Measurements from ENCODE around the gene PTPRK.

PTPRK gene

DNA sequence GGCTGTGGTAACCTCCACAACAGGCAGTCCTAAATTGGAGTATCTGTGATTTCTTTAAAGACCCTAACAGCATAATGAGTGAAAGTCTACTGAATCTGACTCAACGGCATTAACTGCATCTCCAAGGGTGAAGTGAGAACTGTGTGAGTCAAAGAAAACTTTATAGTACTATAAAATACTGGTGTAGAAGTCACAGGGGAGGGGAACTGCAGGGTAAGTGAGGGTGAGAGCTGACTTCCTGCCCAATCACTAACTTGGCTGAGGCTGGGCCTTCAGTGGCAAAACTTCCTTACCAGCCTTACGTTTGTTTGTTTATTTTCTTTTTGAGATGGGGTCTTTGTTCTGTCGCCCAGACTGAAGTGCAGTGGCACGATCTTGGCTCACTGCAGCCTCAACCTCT lies 109.8 kb downstream of the PTPRK start:
- H3K36me3 ChIP-seq (ENCODE audit: control insufficient read depth, insufficient read depth, low read length), result no peaks in the 10 kb centered on the region
- no peak overlapping the region for H3K27ac ChIP-seq
- TF ChIP-seq, protein P1, sequence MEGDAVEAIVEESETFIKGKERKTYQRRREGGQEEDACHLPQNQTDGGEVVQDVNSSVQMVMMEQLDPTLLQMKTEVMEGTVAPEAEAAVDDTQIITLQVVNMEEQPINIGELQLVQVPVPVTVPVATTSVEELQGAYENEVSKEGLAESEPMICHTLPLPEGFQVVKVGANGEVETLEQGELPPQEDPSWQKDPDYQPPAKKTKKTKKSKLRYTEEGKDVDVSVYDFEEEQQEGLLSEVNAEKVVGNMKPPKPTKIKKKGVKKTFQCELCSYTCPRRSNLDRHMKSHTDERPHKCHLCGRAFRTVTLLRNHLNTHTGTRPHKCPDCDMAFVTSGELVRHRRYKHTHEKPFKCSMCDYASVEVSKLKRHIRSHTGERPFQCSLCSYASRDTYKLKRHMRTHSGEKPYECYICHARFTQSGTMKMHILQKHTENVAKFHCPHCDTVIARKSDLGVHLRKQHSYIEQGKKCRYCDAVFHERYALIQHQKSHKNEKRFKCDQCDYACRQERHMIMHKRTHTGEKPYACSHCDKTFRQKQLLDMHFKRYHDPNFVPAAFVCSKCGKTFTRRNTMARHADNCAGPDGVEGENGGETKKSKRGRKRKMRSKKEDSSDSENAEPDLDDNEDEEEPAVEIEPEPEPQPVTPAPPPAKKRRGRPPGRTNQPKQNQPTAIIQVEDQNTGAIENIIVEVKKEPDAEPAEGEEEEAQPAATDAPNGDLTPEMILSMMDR (IDR thresholded peaks at IDR 0.05), result no peak

DNA sequence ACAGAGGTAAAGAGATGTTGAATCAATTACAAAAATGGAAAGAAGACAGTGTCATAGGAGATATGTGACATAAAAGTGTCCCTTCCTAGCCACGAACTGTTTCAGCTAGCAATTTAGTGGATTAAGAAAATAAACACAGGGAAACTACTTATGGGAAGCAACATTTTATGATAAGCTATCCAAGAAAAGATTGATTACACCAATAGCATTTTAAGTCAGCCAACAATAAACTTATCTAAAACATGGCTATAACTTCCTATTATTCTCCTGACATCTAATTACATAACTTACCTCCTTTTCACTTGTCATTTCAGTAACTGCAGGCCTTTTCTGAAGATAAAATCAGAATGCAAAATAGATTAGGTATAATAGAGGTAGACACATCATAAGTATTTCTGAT lies 111.4 kb downstream of the PTPRK start:
- H3K4me2 ChIP-seq (ENCODE audit: low read length), result no peak overlapping the region
- no peaks in the 10 kb centered on the region for H3K9me3 ChIP-seq (ENCODE audit: control insufficient read depth, low read length)
- no peaks in the 10 kb centered on the region for H3K4me1 ChIP-seq
- no peak overlapping the region for H3K9ac ChIP-seq
- H2AFZ ChIP-seq, result no peak overlapping the region
- no peaks in the 10 kb centered on the region for H3K27me3 ChIP-seq (ENCODE audit: control insufficient read depth, insufficient read depth, low read length)
- H3K79me2 ChIP-seq, result no peaks in the 10 kb centered on the region
- no peak overlapping the region for H3K4me3 ChIP-seq (ENCODE audit: low read depth, low read length)
- no peak overlapping the region for H3K27ac ChIP-seq
- TF ChIP-seq, protein P1 (IDR thresholded peaks at IDR 0.05), result no peak
- H3K36me3 ChIP-seq (ENCODE audit: control insufficient read depth, insufficient read depth, low read length), result no peaks in the 10 kb centered on the region

More for the DNA sequence above, 109.8 kb downstream of the PTPRK start:
- Histone ChIP-seq H3K9me3 (ENCODE audit: control insufficient read depth, low read length) (no peaks in the 10 kb centered on the region), H3K9ac (no peak overlapping the region), H3K79me2 (no peaks in the 10 kb centered on the region), H3K4me3 (ENCODE audit: low read depth, low read length) (no peak overlapping the region), H3K4me2 (ENCODE audit: low read length) (no peak overlapping the region), H3K27me3 (ENCODE audit: control insufficient read depth, insufficient read depth, low read length) (no peaks in the 10 kb centered on the region), H3K4me1 (no peaks in the 10 kb centered on the region), H2AFZ (no peak overlapping the region)

DNA sequence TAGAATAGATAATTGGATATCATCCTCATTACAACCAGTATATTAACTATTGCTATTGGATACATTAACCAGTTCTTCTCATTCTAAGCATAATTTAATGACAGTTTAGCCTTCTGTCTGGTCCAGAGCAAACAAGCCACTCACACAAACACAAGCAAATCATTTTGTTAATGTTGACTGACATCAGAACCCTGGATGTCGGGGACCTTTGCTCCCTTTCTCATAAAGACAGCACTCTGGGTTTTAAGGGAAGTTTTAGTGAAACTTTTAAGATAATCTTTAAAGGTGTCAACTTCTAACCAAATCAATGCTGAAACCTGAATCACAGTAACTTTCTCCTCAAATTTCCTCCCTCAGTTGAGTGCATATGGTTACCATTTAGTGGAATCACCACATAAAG lies 113.9 kb downstream of the PTPRK start:
- Histone ChIP-seq H3K36me3 (ENCODE audit: control insufficient read depth, insufficient read depth, low read length) (no peaks in the 10 kb centered on the region), H2AFZ (no peak overlapping the region), H3K4me3 (ENCODE audit: low read depth, low read length) (no peak overlapping the region), H3K79me2 (no peaks in the 10 kb centered on the region), H3K27ac (no peak overlapping the region), H3K4me1 (no peaks in the 10 kb centered on the region), H3K9me3 (ENCODE audit: control insufficient read depth, low read length) (no peaks in the 10 kb centered on the region), H3K4me2 (ENCODE audit: low read length) (no peak overlapping the region), H3K27me3 (ENCODE audit: control insufficient read depth, insufficient read depth, low read length) (no peaks in the 10 kb centered on the region), H3K9ac (no peak overlapping the region)
- TF ChIP-seq, protein P1 (IDR thresholded peaks at IDR 0.05), result no peak

DNA sequence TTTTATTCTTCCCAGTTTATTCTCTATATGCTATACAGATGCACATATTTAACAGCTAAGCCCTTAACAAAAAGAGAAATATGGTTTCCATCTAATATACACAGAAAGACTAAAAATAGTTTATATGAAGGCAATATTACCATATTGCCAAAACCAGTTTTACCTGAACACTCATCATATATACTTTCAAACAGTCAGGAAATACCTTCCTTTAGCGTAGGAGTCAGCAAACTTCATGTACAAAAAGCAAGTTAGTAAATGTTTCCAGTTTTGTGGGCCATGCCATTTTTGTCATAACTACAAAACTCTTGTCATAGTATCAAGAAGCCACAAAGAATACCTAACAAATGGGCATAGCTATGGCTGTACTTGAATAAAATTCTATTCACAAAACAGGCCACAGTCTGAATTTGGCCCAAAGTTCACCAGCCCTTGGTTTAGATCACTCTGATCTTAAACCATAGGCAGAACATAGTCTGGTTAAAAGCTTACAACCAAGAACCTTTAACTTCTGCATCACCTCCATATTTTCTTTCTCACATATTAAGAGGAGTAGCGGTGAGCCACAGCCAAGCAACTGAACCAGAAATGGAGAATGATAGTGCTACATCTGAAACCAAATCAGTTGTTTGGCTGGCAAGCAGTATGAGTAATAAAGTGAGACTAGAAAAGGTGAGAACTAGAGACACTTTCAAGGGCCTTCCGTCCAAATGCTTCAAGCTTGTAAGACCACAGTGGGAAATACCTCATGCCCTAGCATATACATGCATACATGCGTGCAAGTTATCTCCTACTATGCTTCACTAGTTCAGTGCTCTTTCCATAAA lies 116.6 kb downstream of the PTPRK start:
- H3K27ac ChIP-seq, result no peak overlapping the region
- H2AFZ ChIP-seq, result no peak overlapping the region
- no peaks in the 10 kb centered on the region for H3K9me3 ChIP-seq (ENCODE audit: control insufficient read depth, low read length)
- H3K9ac ChIP-seq, result no peak overlapping the region
- TF ChIP-seq, protein P1 (IDR thresholded peaks at IDR 0.05), result no peak
- H3K27me3 ChIP-seq (ENCODE audit: control insufficient read depth, insufficient read depth, low read length), result no peaks in the 10 kb centered on the region
- no peak overlapping the region for H3K4me2 ChIP-seq (ENCODE audit: low read length)
- H3K36me3 ChIP-seq (ENCODE audit: control insufficient read depth, insufficient read depth, low read length), result no peaks in the 10 kb centered on the region
- H3K79me2 ChIP-seq, result no peaks in the 10 kb centered on the region
- no peaks in the 10 kb centered on the region for H3K4me1 ChIP-seq
- H3K4me3 ChIP-seq (ENCODE audit: low read depth, low read length), result no peak overlapping the region

DNA sequence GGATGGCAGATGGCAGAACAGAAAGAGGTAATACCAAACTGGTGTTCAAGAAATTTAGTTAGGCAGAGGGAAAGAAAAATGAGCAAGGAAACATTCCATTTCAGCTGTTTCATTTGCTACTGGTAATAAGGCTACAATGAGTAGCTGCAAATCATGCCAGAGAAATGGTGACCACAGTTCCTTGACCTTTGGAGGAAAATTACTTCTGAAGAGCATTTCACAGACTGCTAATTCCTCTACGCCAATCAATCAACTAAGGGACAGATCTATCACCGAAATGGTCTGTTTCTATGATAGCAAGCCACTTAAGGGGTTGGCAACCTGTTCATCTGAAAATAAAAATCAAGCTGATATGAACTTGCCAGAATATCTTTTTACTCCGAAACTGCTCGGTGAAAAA lies 119.5 kb downstream of the PTPRK start:
- TF ChIP-seq, protein P1 (IDR thresholded peaks at IDR 0.05), result no peak
- H3K4me1 ChIP-seq, result no peaks in the 10 kb centered on the region
- no peaks in the 10 kb centered on the region for H3K79me2 ChIP-seq
- H2AFZ ChIP-seq, result no peak overlapping the region
- H3K4me2 ChIP-seq (ENCODE audit: low read length), result no peak overlapping the region
- no peak overlapping the region for H3K27ac ChIP-seq
- H3K4me3 ChIP-seq (ENCODE audit: low read depth, low read length), result no peak overlapping the region
- H3K36me3 ChIP-seq (ENCODE audit: control insufficient read depth, insufficient read depth, low read length), result no peaks in the 10 kb centered on the region
- no peaks in the 10 kb centered on the region for H3K27me3 ChIP-seq (ENCODE audit: control insufficient read depth, insufficient read depth, low read length)
- H3K9me3 ChIP-seq (ENCODE audit: control insufficient read depth, low read length), result no peaks in the 10 kb centered on the region
- H3K9ac ChIP-seq, result no peak overlapping the region

All from parathyroid adenoma (tissue), 2 donors.